HG03439 (cell line): ENCODE results near the gene CLEC16A.
"Not testable (repeated sequence)": the region's sequence is repeated elsewhere in the genome, so short reads cannot be mapped to it uniquely, and the experiment has no call there.

Source experiments
- ATAC-seq: cut with Tn5 transposase; IDR thresholded peaks from one replicate; pipeline ENCODE4 v1.9.1; 2021; ENCODE audit warnings: mild to moderate bottlenecking, moderate library complexity; ENCODE audit not compliant: unreplicated experiment

CLEC16A gene

DNA sequence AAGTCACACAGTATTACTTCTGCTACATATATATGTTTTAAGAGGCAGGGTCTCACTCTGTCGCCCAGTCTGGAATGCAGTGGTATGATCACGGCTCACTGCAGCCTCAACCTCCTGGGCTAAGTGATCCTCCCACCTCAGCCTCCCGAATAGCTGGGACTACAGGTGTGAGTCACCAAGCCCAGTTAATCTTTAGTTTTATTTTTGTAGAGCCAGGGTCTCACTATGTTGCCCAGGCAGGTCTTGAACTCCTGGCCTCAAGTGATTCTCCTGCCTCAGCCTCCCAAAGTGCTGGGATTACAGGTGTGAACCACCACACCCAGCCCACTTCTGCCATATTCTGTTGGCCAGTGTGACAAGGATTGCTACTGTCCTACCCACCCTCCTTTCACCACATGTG is 19.1 kb upstream of the CLEC16A start:
- ATAC-seq, result not testable (repeated sequence)

DNA sequence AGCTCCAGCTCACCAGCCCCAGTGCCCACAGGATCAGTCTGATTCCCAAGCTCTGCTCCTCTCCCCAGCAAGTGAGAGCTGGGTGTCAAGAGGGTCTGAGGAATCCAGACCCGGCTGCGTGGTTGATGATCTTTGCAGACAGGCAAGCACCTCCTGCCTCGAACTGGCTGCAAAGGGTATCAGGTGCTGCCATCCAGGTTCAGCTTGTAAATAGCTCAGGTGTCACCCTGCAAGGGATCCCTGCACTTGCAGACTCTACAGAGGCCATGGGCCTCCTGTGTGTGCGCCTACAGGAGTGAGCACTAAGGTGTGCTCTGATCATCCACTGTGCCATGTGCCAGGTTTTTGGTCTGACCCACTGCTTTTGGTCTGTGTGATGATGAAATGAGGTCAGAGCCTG is 18.3 kb upstream of the CLEC16A start:
- ATAC-seq, result no peak

DNA sequence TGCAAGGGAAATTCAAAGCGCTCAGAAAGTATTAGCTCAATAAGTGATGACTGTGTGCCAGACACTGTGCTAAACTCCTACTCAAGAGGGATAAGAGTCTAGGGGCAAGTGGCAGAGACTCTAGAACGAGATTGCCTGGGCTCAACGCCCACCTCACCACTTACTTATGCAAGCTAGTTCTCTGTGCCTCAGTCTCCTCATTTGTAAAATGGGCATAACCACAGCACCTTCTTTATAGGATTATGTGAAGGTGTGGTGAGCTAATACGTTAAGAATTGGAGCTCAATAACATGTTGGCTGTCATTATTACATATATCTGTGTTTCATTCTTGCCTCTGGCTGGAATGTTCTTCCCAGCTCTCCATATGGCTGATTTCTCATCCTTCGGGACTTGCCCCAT is 17.5 kb upstream of the CLEC16A start:
- no peak for ATAC-seq

DNA sequence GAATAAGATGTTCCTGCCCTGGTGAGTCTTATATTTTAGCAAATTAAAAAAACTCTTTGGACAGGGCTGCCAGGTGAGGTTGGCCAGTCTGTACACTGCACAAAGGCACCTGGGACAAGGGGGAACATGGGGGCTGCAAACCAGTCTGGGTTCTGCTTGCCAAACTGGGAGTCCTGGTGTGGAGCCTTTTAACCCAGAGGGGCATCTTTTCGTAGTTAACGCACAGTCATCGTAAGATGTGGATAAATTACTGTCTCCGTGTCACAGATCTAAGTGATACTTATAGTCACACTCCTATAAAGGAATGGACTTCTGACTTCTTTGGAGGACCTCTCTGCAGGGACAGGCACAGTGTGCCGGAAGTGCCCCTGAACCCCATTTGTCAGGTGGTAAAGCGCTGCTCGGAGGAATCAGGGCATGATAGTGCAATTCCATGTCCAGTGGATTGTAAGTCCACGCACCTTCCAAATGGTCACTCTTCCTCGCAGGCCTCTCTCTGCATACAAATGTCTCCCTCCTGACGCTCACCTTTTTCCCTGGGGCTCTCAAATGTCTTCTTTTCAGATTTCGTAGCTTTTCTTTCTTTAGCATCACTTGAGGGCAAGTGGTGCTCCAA is 16.8 kb upstream of the CLEC16A start:
- ATAC-seq, result no peak

DNA sequence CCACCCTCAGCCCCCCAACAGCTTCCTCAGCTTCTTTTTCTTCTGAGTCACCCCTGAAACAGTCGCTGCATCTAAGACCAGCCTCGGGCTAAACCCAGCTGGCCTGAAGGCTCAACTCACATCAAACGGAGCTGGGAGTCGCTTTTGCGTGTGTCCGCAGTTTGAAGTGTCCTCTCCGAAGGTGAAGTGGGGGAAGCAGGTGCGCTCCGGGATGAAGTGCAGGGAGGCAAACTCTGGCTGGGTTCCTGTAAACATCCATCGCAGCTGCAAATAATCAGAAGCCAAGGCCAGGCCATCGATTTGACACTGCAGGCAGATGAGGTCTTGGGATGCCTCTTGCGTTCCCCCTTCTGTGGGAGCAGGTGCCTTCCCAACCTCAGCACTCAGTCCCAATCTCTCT is 15.3 kb upstream of the CLEC16A start:
- ATAC-seq, result not testable (repeated sequence)

DNA sequence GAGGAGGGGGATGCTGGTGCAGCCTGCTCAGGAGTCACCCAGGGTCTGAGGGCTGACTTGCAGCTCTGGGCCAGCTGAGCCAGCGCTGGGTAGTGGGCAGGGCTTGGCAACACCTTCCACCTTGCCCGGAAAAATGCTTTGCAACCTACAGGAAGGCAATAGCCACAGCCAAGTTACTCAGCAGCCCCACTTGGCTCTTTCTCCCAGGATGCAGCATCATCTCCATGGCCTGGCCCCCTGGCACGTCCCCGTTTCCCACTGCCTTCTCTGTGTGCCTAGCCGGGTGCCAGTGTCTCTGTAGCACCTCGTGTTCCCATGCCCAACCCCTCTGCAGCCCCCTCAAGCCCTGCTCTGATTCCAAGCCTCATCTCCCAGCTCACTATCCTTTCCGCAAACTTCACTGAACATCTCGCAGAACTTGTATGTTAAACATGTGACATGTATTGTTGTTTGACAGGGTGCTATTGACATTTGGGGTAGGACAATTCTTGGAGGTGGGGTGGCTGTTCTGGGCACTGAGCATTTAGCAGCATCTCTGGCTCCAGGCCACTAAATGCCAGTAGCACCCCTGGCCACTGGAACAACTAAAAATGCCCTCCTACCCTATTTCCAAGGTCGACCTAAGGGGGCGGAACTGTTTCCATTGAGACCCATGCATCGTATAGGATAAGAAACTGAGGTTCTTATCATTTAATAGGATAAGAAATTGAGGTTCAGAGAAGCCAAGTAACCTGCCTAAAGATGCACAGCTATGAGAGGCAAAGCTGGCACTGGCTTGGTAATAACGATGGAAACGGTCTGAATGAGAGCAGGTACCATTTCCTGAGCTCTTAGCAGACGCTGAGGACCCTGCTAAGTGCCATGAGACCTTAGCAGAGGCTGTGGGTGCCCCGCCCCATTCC is 14.3 kb upstream of the CLEC16A start:
- no peak for ATAC-seq

DNA sequence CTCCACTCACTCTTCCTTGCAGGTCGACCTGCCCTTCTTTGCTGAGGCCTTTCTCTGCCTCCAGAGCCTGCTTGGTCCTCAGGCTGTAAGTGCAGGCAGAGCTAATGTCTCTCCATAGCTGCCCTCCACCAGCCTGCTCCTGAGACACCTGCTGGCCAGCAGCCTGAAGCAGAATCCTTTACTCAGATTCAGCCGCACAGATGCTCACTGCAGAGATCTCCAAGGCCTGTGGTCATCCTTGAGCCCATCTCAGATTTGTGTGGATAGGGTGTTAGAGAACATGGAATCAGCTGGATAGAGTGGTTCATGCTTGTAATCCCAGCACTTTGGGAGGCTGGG is 13.6 kb upstream of the CLEC16A start:
- ATAC-seq, result no peak

DNA sequence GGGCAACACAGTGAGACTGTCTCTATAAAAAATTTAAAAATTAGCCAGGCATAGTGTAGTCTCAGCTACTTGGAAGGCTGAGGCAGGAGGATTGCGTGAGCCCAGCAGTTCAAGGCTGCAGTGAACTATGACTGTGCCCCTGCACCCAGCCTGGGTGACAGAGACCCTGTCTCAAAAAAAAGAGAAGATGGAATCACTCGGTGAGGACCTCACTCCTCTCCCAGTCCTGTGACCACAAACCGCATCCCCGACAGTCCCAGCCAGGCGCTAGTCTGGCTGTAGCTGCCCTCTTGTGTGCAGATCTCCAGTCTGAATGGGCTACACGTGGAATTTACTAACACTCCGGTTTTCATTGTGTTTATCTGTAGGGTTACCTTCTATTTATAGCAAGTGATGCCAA is 13.2 kb upstream of the CLEC16A start:
- no peak for ATAC-seq

DNA sequence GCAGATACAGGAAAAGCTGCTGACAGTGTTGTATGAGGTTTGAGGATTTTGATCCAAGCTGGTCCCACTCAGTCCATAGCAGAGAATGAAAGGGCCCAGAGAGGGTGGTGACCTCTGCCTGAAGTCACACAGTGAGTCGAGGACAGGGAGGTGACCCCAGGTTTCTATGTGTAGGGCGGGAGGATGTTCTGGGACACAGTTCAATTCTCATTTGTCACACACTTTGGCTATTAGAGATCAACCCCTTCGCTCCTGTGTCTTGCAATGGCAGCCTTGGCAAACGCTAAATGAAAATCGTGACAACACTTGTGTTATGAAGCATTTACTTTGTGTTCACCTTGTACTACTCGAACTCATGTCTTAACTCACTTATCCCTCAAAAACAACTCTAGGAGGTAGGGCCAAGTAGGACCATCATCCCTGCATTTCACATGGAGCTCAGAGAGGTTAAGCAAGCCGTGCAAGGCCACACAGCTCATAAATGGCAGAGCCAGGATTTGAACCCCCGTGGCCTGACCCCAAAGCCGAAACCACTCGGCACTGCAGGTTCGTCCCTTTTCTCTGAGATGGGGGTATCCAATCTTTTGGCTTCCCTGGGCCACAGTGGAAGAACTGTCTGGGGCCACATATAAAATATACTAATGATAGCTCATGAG is 12.3 kb upstream of the CLEC16A start:
- ATAC-seq, result no peak

DNA sequence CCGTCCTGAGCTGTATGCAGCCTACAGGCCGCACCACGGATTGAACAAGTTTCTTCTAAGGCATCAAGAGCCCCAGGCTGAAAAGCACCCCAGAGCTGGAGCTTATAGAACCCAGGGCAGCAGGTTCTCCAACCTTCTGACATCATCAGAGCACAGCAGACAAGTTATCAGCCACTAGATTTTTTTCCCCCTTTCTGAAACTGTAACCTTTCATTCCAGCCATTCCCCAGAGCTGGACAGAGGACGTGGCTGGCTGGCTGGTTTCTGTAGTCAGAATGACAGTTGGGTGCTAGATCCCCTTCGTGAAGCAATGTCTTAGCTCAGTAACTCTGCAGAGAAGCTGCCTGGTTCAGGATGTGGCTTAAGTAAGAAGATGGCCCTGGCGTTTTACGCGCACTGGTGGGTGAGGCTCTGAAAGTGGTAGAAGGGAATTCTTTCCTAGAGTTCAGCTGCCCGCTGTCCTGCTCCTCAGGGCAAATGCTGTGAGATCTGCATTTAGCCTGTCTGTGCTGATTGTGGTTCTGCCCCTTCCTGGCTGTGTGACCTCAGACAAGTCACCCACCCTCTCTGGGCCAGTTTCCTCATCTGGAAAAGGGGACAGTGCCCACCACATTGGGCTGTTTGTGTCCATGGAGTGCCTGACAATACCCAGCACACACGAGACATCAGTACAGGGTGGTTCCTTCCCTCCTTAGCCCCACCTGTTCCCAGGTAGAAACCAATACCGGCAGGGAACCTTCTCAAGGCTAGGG is 11.2 kb upstream of the CLEC16A start:
- ATAC-seq, result no peak

DNA sequence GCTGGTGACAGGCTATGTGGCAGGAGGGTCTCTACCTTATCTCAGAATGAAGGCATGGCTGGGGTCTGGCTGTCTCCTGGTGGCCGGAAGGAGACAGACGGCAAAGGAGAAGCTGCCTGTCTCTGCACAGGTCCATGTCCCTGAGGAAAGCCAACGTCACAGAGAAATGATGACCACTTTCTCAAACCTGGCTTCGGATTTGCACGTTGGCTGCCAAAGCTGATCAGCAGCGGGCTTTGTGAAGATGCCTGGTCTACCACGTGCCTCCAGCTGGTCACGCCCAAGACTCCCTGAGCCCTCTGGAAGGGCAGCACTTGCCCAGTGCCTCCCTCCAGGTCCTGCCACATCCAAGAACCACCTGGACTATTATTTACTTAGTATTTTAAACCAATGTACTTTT is 10.5 kb upstream of the CLEC16A start:
- no peak for ATAC-seq

DNA sequence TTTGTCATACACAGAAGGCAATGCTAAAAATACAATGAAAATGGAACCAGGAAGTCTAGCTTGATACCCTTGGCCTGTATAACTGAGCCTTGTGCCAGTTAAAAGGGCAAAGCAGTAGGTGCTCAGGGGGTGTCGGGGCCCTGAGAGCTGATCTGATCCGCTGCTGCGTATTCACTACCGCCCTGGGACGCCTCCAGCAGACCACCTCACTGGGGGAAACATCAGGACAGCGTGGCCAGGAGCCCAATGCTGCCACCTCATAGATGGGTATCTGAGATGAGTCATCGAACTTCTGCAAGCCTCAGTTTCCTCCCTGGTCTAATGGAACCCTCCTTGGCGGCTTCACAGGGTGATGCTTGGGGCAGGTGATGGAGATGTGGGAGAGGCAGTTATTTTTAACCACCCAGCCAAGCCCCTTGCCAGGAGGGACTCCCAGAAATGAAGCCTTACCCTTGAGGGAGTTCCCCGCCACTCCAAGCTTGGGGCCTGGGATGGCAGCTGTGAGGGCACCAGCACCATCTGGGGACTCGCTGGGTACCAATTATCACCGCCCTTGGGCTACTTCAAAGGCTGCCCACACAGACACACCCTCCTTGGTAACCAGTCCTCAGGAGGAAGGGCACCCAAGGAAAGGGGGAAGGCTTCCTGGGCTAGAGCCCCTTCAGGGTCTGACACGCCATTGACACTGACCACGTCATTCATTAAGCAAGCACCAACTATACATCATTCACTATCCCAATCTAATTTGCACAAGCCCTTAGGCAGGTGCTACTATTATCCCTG is 9.8 kb upstream of the CLEC16A start:
- no peak for ATAC-seq

DNA sequence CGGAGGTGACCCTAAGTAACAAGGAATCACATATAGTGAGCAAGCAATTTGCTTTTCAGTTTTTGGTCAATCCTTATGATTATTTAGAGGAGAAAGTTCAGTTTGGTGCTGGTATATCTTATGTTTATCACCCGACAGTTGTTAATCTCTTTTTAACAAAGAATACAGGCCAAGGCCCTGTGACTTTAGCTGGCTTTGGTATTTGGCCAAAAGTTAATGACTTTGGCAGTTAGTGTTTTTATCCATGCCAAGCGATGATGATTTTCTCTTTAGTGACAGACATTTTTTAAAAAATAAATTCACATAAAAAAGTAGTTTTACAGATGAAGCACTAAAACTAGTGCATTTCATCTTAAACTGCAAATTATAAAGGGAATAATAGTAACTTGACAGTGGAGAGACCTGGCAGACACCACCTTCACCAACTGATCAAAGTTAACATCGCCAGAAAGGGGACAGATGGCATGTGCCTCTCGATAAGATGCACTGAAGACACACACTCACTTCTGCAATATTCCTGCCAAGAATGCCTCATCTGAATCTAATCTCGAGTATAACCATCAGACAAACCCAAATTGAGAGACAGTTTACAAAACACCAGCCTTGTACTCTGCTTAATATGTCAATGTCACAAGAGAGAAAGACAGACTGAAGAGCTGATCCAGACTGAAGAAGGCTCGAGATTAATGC is 9.0 kb upstream of the CLEC16A start:
- no peak for ATAC-seq

DNA sequence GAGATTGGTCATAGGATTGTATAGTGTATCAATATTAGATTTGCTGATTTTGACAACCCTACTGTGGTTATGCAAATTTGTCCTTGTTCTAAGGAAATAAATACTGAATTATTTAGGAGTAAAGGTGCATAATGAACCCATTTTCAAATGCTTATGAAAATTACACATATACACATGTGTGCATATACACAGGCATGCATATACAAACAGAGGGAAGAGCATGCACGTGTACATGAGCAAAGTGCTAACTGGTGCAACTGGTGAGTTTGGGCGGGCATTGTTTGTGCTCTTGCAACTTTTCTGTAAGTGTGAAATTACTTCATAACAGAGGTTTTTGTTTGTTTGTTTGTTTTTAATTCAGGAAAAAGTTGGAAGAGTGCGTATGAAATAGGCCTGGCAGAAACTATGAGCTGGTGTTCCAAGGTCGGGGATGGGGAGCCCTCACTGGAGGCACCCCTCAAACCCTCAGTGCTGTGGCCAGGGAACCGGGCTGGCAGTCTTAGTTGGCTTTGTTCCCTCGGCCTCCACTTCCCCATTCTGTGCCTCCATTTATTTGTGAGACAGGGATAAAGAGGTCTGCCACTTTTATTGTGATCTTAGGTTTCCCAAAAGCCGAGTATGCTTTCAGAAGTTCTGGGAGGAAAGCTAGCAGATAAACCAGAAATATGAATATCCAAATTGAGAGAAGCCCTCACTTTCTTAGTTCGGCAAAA is 7.9 kb upstream of the CLEC16A start:
- ATAC-seq, result no peak

DNA sequence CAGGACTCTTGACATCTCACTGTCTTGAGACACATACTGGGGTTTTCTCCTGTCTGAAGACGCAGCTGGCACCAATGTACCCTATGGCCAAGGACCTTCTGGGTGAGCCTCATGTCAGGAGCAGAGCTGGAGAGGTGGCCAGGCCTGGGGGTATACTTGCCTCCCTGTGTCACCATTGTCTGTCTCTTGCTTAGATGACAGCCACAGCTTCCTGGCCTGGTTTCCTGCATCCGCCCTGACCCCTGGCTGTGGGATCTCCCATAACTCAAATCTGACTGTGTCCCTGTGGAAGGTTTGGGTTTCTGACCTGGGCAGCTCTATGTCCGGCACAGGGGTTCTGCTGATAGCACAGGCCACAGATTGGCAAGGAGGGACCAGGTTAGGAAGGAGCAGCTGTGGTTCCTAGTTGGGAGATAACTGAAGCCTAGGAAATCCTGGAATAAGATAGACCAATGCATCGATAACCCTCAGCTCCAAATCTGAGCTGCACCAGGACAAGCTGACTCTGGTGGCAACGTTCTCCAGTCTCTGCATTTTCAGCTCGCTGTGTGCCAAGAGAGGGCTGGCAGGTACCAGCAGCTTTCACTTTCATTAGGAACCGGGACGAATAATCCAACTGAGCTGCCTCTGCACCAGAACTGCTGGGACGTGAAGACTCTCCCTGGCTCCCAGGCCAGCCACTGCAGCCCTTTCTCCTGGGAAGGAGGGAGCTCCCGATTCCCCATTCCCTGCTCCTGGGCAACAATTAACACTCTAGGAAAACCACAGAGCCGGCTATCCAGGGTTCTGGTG is 7.1 kb upstream of the CLEC16A start:
- ATAC-seq, result no peak

DNA sequence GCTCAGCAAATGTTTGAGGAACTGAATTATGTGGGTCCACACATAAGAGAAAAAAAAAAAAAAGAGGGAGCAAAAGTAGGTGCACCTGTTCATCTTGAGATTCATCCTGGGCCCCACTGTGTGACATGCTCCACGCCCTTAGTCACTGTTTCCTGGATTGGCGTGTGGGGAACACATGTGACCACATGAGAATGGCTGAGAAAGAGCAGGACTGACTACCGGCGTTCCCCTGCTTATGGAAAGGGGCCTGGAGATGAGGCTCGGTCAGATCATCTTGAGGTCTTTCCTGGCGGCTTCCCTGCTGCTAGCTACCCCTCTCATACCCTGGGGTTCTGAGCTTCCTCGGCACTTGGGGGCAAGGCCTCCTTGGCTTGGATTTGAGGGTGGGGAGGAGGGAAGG is 6.0 kb upstream of the CLEC16A start:
- no peak for ATAC-seq

DNA sequence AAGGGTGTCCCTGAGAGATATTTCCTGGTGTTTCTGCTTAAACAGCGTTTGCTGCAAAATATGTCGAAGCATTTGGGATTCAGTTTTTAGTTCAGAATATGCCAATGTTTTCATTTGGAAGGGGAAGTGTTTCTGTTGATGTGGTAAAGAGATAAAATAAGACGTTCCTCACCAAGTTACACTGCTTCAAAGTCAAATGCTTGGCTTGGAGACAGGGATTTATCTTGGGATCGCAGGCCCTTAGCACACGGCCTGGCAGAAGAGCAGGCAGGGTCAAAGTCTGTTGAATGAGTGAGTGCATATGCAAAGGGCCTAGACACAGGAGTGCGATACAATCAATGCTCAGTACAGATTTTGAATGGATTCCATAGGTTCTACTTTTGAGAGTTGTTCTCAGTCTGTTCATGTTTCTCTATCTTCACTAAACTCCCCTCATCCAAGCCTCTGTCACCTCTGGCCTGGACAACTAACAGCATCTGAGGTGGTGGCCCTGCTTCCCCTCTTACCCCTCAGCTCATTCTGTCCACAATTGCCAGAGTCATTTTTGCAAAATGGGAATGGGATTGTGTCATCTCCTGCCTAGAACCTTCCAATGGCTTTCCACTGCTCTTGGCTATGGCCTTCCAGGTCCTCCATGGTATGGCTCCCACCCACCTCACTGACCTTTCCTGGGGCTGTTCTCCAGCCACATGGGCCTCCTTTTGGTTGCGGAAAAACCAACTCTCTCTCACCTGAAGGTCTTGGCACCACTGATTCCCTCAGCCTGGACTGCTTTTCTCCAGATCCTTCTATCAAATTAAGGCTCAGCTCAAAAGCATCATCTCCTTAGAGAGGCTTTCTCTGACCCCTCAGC is 5.3 kb upstream of the CLEC16A start:
- no peak for ATAC-seq
